RKO (cell line): ENCODE results near the gene FRMD4B.

Experiments
- DNase-seq: peaks from one replicate; pipeline ENCODE4 v3.0.0-alpha.2; 2016; ENCODE audit warnings: low spot score

FRMD4B gene

GRCh38 chr3:69174871-69175737 is 210.8 kb downstream of the FRMD4B start:
- no peak for DNase-seq

- no peak for DNase-seq
Measured at GRCh38 chr3:69174445-69174844, 211.4 kb downstream of the FRMD4B start.

- DNase-seq: no peak
Measured at GRCh38 chr3:69172058-69172457, 213.8 kb downstream of the FRMD4B start.

- no peak for DNase-seq
Measured at GRCh38 chr3:69166446-69166845, 219.4 kb downstream of the FRMD4B start.

GRCh38 chr3:69165744-69166143 is 220.1 kb downstream of the FRMD4B start:
- no peak for DNase-seq

GRCh38 chr3:69164296-69164695 is 221.6 kb downstream of the FRMD4B start:
- no peak for DNase-seq

GRCh38 chr3:69162308-69162980 is 223.4 kb downstream of the FRMD4B start:
- DNase-seq: no peak

- DNase-seq: peak; percentile 70
Measured at GRCh38 chr3:69161587-69162307, 224.1 kb downstream of the FRMD4B start.

GRCh38 chr3:69160525-69160924 is 225.4 kb downstream of the FRMD4B start:
- no peak for DNase-seq

- DNase-seq: no peak
Measured at GRCh38 chr3:69160107-69160506, 225.8 kb downstream of the FRMD4B start.

- DNase-seq: no peak
Measured at GRCh38 chr3:69149586-69149985, 236.3 kb downstream of the FRMD4B start.

GRCh38 chr3:69145688-69146087 is 240.2 kb downstream of the FRMD4B start:
- DNase-seq: no peak

GRCh38 chr3:69144631-69145245 is 241.2 kb downstream of the FRMD4B start:
- DNase-seq: no peak

GRCh38 chr3:69143612-69144011 is 242.3 kb downstream of the FRMD4B start:
- peak; percentile 24 for DNase-seq

GRCh38 chr3:69142797-69143454 is 243.0 kb downstream of the FRMD4B start:
- no peak for DNase-seq

- no peak for DNase-seq
Measured at GRCh38 chr3:69142090-69142489, 243.8 kb downstream of the FRMD4B start.

- DNase-seq: no peak
Measured at GRCh38 chr3:69141313-69141712, 244.6 kb downstream of the FRMD4B start.

- DNase-seq: no peak
Measured at GRCh38 chr3:69137412-69137811, 248.5 kb downstream of the FRMD4B start.

GRCh38 chr3:69137005-69137404 is 248.9 kb downstream of the FRMD4B start:
- no peak for DNase-seq

- no peak for DNase-seq
Measured at GRCh38 chr3:69130689-69131088, 255.2 kb downstream of the FRMD4B start.

- DNase-seq: no peak
Measured at GRCh38 chr3:69129531-69129930, 256.4 kb downstream of the FRMD4B start.

- DNase-seq: no peak
Measured at GRCh38 chr3:69128509-69128908, 257.4 kb downstream of the FRMD4B start.
